ENCODE results near the gene TACR2.

The TACR2 gene

GRCh38 chr10:69408318-69409175, 8.2 kb downstream of the TACR2 start:
- peak; percentile 53 for TF ChIP-seq CTCF (IDR thresholded peaks at IDR 0.05)
- peak overlapping the region; percentile 65 for H3K4me3 ChIP-seq
- DNase-seq (ENCODE audit: low spot score) = peak; percentile 97
- H3K27ac ChIP-seq = peak overlapping the region; percentile 88 to 93

GRCh38 chr10:69407621-69408301, 9.0 kb downstream of the TACR2 start:
- peak overlapping the region; percentile 62 to 88 for H3K27ac ChIP-seq
- no peak for DNase-seq (ENCODE audit: low spot score)
- no peak overlapping the region for H3K4me3 ChIP-seq
- no peak for TF ChIP-seq CTCF (IDR thresholded peaks at IDR 0.05)

GRCh38 chr10:69406816-69407580, 9.7 kb downstream of the TACR2 start:
- DNase-seq (ENCODE audit: low spot score) = no peak
- no peak overlapping the region for H3K4me3 ChIP-seq
- H3K27ac ChIP-seq = peak overlapping the region; percentile 62 to 88
- no peak for TF ChIP-seq CTCF (IDR thresholded peaks at IDR 0.05)

- peak; percentile 87 for DNase-seq (ENCODE audit: low spot score)
- Histone ChIP-seq H3K27ac (peak overlapping the region; percentile 62 to 88), H3K4me3 (no peak overlapping the region)
- no peak for TF ChIP-seq CTCF (IDR thresholded peaks at IDR 0.05)
Measured at GRCh38 chr10:69406302-69406811, 10.4 kb downstream of the TACR2 start.

- no peak for TF ChIP-seq CTCF (IDR thresholded peaks at IDR 0.05)
- peak overlapping the region; percentile 62 to 88 for H3K27ac ChIP-seq
- no peak overlapping the region for H3K4me3 ChIP-seq
- DNase-seq (ENCODE audit: low spot score) = no peak
Measured at GRCh38 chr10:69405221-69405620, 11.5 kb downstream of the TACR2 start.

GRCh38 chr10:69404786-69405185, 11.9 kb downstream of the TACR2 start:
- Histone ChIP-seq H3K27ac (peak overlapping the region; percentile 33 to 62), H3K4me3 (no peak overlapping the region)
- DNase-seq (ENCODE audit: low spot score) = no peak
- TF ChIP-seq CTCF (IDR thresholded peaks at IDR 0.05) = no peak

All from coronary artery (tissue), 2 donors.